GM20431 (cell line): ENCODE measurements around the gene C6orf47.

Experiments
- in situ Hi-C: fragments of 300-500 bp; cut with MseI, MboI; formaldehyde crosslinking; loops from one replicate; pipeline ENCODE4 v1.15.0; 2020; ENCODE audit warnings: low sequenced_read_pairs; ENCODE audit not compliant: unreplicated experiment

The C6orf47 gene

DNA sequence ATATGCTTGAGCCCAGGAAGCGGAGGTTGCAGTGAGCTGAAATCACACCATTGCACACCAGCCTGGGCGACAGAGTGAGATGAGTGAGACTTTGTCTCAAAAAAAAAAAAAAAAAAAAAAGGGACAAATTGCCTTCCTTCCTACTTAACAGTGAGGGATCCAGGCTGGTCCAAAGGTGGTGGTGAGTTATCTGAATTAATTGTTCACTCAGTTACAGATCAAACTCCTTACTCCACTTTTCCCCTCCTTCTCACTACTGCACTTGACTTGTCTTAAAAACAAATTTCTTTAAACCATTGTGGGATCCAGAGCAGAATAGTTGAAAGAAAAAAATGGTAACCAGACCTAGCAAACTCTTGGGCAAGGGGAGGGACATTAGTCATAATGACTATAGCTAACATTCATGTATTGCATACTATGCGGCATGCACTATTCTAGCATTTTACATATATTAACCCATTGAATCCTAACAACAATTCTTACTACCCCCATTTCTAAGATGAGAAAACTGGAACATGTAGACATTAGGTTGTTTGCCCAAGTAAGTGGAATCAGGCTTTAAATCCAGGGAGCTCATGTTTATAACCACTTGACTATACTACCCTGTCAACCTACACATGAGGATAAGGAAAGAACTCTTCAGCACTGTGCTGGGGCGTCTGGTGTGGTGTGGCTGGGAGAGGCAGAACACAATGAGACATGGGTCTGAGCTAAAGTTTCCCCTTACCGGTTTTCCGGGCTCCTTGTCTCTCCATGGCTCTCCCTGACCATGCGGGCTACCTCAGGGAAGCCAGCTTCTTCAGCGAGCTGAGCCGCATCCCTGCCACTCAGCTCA is 2.8 kb upstream of the C6orf47 start:
- in situ Hi-C loops: no loop called here

- in situ Hi-C loops: no loop called here
Measured at GRCh38 chr6:31662124-31662723, 1.6 kb upstream of the C6orf47 start.

- in situ Hi-C loops: no loop called here
Measured at GRCh38 chr6:31661262-31662123, 915 bp upstream of the C6orf47 start.

DNA sequence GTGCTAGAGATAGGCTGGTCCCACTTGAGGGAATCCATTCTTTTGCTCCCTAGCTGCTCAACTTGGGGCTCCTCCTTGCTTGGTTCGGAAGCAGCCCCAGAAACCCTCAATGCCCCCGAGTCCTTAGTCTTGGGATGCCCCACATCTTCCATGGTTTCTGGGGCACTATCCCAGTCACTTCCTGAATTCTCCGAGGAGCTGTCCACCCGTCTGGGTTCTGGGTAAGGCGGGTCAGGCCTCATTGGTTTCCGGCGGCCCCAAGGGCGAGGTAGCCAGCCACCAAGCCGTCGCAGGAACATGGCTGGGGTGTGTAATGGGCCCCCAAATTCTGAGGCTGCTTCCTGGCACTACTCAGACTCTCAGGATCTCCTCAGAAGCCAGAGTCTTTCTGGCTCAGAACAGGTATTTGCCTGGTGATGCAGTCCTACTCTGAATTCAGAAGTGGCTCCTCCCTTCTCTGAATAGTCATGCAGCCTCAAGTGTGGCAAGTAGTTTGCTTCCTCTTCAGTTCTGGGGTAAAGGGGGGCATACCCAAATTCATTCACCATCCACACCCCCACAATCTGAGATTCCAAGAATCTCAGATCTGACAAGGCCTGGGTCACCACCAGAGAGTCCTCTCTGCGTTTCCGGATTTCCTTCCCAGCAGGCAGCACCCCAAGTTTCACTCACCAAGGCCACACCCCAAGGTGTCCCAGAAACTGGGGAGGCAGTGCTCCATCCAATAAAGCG is 763 bp downstream of the C6orf47 start:
- in situ Hi-C loops: no loop called here

GRCh38 chr6:31658983-31659648 is 1.5 kb downstream of the C6orf47 start:
- in situ Hi-C loops: no loop called here

GRCh38 chr6:31658158-31658688 is 2.4 kb downstream of the C6orf47 start:
- in situ Hi-C loops: no loop called here

- in situ Hi-C loops: no loop called here
Measured at GRCh38 chr6:31657406-31658157, 3.0 kb downstream of the C6orf47 start.

GRCh38 chr6:31655349-31656237 is 5.0 kb downstream of the C6orf47 start, which contains the start of gene APOM:
APOM (plus strand) TSS chr6:31655894; CDS start chr6:31655967, 73 bp downstream.
- in situ Hi-C loops: no loop called here

GRCh38 chr6:31654574-31655348 is 5.8 kb downstream of the C6orf47 start:
- in situ Hi-C loops: no loop called here

DNA sequence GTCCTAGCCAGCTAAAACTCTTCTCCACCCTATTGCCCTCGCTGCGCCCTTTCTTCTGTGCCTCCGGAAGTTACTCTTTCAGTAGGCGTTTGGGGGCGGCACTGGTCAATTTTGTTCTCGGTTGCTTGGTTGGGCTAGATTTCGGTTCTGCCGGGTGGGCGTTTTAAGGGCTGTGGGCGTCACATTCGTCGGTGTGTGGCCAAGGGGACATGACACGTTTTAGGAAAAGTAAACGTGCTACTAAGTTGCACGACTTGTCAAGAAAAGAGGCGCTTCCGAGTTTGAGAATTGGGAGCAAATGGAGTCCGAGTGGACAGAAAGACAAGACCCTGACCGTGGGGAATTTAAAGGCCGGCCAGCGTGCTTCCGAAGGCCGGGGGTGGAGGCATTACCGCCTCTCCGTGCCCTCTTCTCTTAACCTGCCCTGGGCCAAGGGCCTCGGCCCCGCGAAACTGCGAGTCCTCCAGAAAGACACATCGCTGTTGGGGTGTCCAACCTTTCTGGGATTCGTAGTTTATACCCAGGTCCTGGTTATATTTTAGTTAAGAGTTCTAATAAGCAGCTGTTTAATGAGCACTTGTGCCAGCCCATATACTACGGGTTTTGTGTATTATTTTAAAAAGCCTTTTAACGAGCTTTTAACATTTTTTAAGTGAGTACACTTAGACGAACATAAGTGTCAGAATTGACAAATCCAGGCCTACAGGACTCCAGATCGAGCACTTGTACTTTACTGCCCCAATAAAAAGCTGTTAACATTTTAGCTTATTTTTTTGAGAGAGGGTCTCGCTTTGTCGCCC is 7.5 kb downstream of the C6orf47 start:
- in situ Hi-C loops: no loop called here

GRCh38 chr6:31651602-31652191 is 8.9 kb downstream of the C6orf47 start:
- in situ Hi-C loops: no loop called here

- in situ Hi-C loops: no loop called here
Measured at GRCh38 chr6:31645325-31645724, 15.3 kb downstream of the C6orf47 start.

GRCh38 chr6:31643818-31644454 is 16.6 kb downstream of the C6orf47 start:
- in situ Hi-C loops: no loop called here

GRCh38 chr6:31642798-31643570 is 17.6 kb downstream of the C6orf47 start:
- in situ Hi-C loops: no loop called here
